Pulmonary artery endothelial cell (primary cell): ENCODE measurements around the gene ASB12. TPM values are rescaled to one million over a fixed set of nuclear protein-coding genes. Genes with fewer than 3 reads are reported as not detected.

Source experiments
- DNase-seq: peaks from one replicate; pipeline ENCODE4 v3.0.0-alpha.2; 2011; ENCODE audit warnings: low read depth, low spot score
- total RNA-seq: library from RNA; depleted of rRNA; stranded (reverse); fragments of >200 nt; gene quantifications from 2 replicates; pipeline ENCODE4 v1.2.3, GENCODE V29; 2014

Gene ASB12
- total RNA-seq, 1 donor from 2014 or later = not detected

DNA sequence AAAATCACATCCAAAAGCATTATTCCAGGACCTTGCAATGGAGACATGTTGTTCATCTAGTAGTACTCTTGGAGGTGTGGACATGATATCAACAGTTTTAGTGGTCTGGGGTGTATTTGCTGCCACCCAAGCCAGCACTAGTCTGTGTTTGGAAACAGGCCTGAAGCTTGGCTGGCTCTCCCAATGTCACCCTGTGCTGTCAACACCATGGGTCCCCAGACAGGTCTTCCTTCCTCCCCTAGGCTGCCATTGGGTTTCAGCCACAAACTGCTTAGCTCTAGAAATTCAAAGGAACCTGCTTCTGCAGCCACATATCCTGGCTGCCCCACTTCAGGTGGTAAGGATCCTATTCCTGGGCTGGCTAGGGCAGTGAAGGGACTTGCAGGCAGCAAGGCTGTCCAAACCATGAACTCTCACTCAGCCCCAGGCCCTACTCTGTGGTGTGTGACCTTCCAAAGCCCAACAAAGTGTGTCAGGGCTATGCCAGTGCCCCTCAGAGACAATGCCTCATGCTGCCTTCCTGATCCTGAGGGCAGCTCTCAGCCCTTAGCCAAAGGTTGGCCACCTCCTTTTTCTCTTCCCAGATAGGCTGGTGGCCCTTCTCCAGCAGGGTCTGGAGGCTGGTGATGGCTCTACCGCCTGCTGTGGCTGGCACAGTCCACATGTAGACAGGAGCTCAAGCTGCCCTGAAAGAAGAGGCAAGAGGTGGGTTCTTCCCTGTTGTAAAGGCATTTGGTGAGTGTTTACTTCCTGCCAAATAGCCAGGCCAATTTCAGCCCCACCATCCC is 43.2 kb downstream of the ASB12 start:
- DNase-seq = no peak

DNA sequence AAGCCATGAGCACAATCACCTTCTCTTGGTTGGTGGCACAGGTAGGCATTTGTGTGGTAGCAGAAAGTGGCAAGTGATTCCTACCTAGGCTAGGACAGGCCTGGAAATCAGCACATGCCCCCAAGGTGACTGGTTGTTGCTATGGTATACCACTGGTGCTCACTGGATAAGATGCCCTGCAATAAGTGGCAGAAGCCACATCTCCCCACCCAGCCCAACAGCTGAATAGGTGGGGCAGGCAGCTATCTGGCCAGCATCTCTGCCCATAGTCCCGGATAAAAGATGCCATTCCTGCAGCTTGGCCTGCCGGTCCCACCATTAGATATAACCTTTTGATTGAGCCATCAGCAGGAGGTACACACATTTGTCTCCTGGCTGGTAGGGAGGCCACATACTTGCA is 46.0 kb downstream of the ASB12 start:
- no peak for DNase-seq

DNA sequence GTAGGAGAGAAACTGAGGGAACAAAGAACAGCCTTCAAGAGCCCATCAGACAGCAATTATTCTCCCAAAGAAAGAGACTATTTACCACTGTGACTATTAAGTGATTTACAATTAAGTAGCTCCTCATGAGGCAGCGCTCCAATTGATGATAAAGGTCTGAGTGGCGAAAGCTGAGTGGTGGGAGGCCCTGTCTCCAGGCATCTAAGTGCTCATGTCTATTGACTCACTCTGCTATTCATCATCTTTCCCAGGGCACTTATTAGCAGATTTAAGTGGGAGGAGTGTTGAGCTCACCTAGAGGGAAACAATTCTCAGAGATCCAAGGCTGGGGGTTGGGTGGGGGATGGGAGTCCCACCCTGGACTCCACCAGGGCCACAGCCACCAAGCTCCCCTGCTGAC is 48.2 kb downstream of the ASB12 start:
- DNase-seq = no peak

DNA sequence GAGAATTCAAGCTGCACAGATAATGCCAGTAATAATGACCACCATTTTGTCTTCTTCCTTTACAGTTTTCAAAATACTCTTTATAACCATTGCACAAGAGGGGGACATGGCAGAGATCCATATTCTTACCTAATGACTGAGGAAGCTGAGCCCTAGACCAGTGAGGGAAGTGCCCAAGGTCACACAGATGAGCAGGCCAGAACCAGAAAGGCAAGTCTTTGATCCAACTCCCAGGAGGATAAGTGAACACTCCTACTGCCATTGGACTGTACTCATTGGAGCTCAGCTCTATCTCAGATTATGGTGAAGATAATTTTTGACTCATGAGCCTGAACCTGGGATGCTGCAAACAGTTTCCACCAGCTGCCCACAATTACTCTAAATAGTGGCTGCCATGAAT is 53.5 kb downstream of the ASB12 start:
- no peak for DNase-seq

Other genes starting within 250 kb of the ASB12 start
- 1.6 and 2.3 TPM in 2 replicates for gene AMER1, start 24.9 kb downstream of the ASB12 start, total RNA-seq
- gene MTMR8, start 164.8 kb upstream of the ASB12 start, total RNA-seq = 0.63 and 1.2 TPM in 2 replicates